ENCODE results near the gene KCP. TPM values are rescaled to one million over a fixed set of nuclear protein-coding genes. Genes with fewer than 3 reads are reported as not detected.
A peak's percentile ranks its signal among the peaks of the same experiment; 100 is the strongest.

Gene KCP
- total RNA-seq, 1 donor from 2014 or later: 1.4 TPM

DNA sequence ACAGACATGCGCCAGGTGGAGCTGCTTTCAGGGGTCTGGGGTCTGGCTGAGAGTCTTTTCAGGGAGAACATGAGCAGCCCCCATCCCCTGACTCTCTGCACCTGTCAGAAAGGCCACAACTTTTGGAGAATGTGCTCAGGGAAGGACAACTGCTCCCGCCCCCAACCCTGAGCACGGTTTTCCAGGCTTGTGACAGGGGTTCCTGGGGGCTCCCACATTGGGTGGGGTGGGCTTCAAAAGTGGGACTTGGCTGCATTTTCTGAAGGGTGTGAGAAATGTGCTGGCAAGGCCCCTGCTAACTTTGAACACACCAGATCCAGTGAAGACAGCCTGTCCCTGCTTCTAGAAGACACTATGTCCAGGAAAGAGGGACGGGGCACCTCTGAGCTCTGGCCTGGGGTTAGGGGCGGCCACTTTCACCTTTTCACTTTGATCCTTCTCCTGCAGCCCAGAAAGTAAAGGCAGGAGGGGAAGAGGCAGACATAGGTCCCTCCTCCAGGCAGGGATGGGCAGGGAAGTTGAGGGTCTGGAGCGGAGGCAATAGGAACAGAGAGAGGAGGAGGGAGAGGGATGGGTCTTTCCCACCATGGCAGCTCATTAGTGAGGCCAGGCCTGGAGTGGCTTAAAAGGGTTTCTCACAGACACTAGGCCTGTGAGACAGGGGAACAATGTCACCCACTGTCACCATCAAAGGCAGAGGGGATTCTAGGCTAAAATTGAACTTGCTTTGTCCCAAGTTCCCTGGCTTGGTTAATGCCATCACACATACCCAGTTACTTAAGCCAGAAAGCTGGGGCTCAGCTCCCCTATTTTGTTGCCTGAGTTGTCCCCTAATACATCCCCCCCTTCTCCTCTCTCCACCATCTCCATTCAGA lies 1.5 kb downstream of the KCP start:
- DNase-seq (ENCODE audit: low spot score): no peak

GRCh38 chr7:128906766-128907559 lies 3.5 kb downstream of the KCP start:
- DNase-seq (ENCODE audit: low spot score): no peak

DNA sequence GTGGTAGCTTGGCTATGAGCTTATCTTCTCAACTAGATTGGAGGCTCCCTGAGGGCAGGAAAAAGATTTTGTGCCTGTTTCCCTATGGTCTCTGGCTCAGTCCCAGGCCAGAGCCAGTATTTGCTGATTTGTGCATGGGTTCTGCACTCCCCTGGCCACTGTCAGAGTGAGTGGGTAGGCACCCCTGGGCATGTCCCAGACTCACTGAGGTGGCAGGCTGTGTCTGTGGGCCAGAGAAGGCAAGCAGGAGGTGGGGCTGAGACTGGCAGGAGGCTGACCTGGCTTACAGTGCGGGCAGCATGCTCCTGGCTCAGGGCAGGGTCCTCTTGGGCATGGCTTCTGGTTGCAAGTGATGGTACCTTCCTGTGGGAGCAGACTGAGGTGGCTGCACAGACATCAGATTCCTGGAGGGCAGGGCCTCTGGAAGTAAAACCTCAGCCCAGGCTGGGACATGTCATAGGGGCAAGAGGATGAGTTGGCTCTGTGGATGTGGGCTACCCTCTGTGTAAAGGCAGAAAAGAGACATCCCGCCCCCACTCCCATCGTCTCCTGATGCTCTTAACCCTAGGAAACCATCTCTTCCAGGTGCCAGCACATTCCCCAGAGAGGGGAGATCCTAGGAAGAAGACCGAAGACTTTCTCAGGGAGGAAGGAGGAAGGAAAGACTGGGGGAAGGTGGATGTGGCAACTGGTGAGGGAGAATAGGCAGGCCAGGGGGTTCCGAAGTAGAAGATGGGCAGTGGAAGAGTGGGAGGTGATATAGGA lies 4.3 kb downstream of the KCP start:
- no peak for DNase-seq (ENCODE audit: low spot score)

DNA sequence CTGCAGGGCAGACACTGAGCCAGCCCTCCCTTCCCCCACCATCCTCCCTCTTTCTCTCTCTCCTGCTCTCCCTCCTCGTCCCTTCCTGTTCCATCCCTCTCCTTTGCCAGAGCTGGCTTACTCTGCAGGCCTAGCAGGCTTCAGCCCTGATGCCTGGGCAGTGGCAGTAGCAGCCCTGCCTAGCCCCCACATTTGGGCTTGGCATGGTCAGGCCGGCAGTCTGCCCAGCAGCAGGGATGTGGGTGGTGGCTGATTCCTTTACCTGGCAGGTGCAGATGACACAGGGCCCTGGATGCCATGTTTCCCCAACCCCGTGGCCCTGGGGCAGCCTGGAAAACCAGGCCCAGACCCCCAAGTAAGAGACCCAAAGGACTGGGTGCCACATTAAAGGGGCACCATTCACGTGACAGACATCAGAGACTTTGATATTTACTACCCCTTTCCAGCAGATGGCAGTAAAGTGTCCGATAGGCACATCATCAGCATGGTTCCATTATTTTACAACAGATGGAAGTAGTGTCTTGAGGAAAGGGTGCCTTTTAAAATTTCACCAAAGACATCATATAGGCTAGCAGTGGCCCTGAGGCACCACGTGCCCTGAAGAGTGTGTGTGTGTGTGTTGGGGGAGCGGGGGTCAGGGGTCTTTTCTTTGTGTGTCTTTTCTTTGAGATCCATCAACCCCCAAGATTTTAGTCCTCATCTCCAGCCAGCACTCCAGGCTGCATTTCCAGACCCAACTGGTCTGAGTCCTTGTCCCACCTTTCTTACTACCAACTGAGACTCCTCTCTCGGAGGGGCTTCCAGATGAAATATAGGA lies 5.9 kb downstream of the KCP start:
- DNase-seq (ENCODE audit: low spot score): peak; percentile 35

DNA sequence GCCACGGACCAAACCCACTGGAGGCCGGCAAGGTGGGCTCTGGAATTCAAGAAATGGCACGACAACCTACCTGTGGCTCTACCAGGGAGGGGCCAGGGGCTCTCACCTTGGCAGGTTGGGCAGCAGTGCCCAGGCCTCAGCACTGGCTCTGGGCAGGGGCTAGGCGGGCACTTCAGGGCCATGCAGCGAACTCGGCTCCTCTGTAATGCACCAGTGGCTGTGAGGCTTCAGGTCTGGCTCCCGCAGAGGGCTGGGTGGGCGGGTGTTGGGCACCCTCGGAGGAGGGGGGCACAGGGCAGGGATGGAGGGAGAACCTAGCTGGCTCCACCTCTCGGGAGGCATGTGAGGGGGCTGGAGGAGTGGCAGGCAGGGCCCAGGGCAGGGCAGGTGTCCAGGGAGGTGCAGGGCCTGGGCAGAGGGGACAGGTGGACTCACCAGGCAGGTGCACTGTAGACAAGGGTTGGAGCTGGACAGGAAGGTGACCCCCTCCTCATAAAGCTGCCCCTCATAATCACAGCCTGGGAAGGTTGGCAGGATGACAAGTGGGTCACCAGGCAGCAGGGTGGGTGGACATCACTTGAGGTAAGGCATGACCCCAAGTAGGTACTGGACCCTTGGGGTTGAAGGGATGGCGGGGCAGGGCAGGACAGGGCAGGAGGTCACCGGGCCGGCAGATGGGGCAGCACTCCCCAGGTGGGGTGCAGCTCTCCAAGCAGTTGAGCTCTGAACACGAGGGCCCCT lies 6.7 kb downstream of the KCP start:
- no peak for DNase-seq (ENCODE audit: low spot score)

GRCh38 chr7:128902761-128903585 lies 7.5 kb downstream of the KCP start:
- no peak for DNase-seq (ENCODE audit: low spot score)

DNA sequence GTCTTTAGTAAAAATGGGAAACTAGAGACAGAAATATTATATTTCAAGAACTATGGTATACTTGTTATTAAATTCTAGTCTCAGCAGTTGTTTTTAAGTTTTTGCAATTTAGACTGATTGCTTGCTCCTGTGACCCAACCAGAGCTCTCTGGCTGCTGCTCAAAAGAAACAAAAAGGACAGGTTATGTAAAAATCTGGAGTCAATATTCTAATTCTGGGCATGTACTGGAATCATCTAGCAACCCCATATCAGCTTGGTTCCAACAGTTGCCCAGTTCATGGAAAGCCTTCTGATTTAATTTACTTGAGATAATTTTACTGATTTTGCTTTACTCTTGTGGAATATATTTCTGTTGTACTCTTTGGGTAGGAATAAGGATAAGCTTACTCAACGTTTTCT lies 10.3 kb downstream of the KCP start:
- DNase-seq (ENCODE audit: low spot score): no peak

GRCh38 chr7:128899392-128899791 lies 11.1 kb downstream of the KCP start:
- DNase-seq (ENCODE audit: low spot score): no peak

GRCh38 chr7:128895320-128895719 lies 15.2 kb downstream of the KCP start:
- no peak for DNase-seq (ENCODE audit: low spot score)

DNA sequence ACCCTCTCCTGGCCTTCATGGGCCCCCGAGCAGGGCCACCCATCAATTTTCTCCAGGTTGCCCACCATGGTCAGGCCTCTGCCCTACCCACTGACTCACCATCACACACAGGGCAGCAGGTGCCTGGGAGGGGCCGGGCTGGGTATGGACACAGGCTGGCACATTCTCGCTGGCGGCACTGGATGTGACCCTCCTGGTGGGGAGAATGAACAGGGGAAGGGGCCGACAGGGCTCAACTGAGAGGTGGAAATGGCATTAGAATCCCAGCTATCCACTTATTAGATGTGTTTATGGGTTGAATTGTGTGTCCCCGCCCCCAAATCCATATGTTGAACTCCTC lies 16.4 kb downstream of the KCP start:
- DNase-seq (ENCODE audit: low spot score): no peak

- no peak for DNase-seq (ENCODE audit: low spot score)
Observed at GRCh38 chr7:128893251-128894100, 17.0 kb downstream of the KCP start.

GRCh38 chr7:128892521-128893250 lies 17.8 kb downstream of the KCP start:
- no peak for DNase-seq (ENCODE audit: low spot score)

DNA sequence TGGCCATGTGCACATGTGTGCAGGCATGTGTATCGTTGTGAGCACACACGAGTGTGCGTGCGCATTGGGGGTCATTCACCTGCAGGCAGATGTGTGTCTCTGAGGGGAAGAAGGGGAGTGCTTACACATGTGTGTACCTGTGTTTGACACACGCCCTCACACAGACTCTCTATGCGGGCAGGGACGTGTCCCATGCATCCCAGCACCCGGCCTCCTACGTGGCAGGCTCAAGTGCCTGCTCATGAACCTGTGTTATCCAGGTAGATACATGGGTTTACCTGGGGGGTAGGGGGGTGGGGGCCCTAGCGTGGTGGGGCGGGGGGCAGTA lies 18.6 kb downstream of the KCP start:
- no peak for DNase-seq (ENCODE audit: low spot score)

- no peak for DNase-seq (ENCODE audit: low spot score)
Observed at GRCh38 chr7:128891110-128891941, 19.2 kb downstream of the KCP start.

DNA sequence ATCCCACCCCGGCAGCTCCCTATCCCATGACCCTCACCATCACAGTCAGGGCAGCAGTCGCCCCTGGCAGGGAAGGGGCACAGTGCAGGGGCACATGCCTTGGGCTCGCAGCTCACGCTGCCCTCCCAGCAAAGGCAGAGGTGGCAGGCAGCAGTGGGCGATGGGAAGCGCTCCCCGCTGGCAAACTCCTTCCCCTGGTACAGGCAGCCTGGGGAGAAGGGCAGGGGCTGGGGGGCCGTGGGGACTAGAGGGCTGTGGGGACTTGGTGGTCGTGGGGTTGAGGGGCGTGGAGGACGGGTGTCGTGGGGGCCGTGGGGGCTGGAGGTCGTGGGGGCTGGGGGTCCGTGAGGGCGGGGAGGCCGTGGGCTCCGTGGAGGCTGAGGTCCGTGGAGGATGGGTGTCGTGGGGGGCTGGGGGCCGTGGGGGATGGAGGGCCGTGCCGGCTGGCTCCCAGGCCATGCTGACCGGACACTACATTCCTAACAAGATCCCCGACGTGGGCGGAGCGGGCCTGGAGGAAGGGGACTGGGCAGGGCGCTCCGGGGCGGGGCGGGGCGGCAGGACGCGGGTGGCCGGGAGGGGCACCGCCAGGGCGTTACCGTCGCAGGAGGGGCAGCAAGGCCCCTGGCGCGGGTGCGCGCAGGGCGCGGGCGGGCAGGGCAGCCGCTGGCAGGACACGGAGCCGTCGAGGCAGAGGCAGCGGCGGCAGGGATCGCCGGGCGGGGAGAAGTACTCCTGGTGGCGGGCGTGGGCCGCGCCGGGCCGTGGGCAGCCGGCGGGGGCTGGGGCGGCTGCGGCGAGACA lies 20.0 kb downstream of the KCP start:
- no peak for DNase-seq (ENCODE audit: low spot score)

- DNase-seq (ENCODE audit: low spot score): no peak
Observed at GRCh38 chr7:128889121-128889520, 21.4 kb downstream of the KCP start.

DNA sequence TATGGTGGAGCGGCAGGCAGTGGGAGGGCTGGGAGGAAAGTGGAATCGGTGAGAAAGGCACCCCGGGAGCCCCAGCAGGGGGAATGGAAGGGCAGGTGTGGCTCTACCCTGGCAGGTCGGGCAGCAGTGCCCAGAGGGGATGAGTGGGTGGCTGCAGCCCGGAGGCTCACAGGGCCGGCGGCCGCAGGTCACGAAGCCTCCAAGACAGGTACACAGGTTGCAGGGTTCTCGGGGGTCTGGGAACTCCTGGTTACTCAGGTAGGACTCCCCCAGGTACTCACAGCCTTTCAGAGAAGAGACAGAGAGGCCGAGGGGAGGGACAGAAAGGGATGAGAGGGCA lies 21.8 kb downstream of the KCP start:
- DNase-seq (ENCODE audit: low spot score): no peak
